IMR-90 (cell line): ENCODE results near the gene GMPPA. TPM values are rescaled to one million over a fixed set of nuclear protein-coding genes. Genes with fewer than 3 reads are reported as not detected.

Experiments used
- ATAC-seq: fragments of 200-7000 bp; cut with Tn5 transposase; 2 replicates; pipeline ENCODE4 v1.9.1; 2020; ENCODE audit warnings: low read depth, mild to moderate bottlenecking, moderate library complexity
- BruUV-seq: library from RNA; stranded (reverse); fragments of 400-500 nt; replicated peaks from 2 replicates; lab custom pipeline; 2021; lab: Mats Ljungman, UMichigan
- CTCF ChIA-PET: fragments of 300-600 bp; formaldehyde crosslinking; extraction: SDS; loops from one replicate; lab custom pipeline; 2021; ENCODE audit warnings: antibody characterized with exemption; lab: Yijun Ruan, JAX
- POLR2A ChIA-PET: fragments of 300-600 bp; sonication (Branson Sonifier 250); formaldehyde crosslinking; loops from one replicate; lab custom pipeline; 2022; ENCODE audit warnings: antibody characterized with exemption; ENCODE audit not compliant: unreplicated experiment; lab: Charles Lee
- DNase-seq: peaks from one replicate; pipeline ENCODE4 v3.0.0; 2013
- H2AFZ ChIP-seq: replicated peaks from 2 replicates; pipeline ENCODE3; 2013; ENCODE audit warnings: low read length, mild to moderate bottlenecking; ENCODE audit not compliant: poor library complexity
- H2AK5ac ChIP-seq: 2 replicates; pipeline ENCODE4 v1.6.1; 2013; ENCODE audit warnings: low read depth, low read length, inconsistent platforms
- H2AK9ac ChIP-seq: replicated peaks from 2 replicates; pipeline ENCODE3; 2013; ENCODE audit warnings: mild to moderate bottlenecking, low read depth, low read length, moderate library complexity; ENCODE audit not compliant: poor library complexity
- H2BK120ac ChIP-seq: 2 replicates; pipeline ENCODE4 v1.6.1; 2013; ENCODE audit warnings: low read depth, low read length, inconsistent platforms
- H2BK15ac ChIP-seq: 3 replicates; pipeline ENCODE4 v1.6.1; 2013; ENCODE audit warnings: low read depth, low read length, inconsistent platforms
- H2BK20ac ChIP-seq: 2 replicates; pipeline ENCODE4 v1.6.1; 2013; ENCODE audit warnings: low read depth, mild to moderate bottlenecking, inconsistent platforms, low read length, moderate library complexity
- H2BK5ac ChIP-seq: 2 replicates; pipeline ENCODE4 v1.6.1; 2013; ENCODE audit warnings: mild to moderate bottlenecking, low read depth, low read length, inconsistent platforms; ENCODE audit not compliant: poor library complexity, severe bottlenecking
- H3K14ac ChIP-seq: replicated peaks from 2 replicates; pipeline ENCODE4 v1.6.1; 2013; ENCODE audit warnings: low read depth, low read length, inconsistent platforms
- H3K18ac ChIP-seq: 2 replicates; pipeline ENCODE4 v1.6.1; 2013; ENCODE audit warnings: low read depth, low read length, control low read depth
- H3K23ac ChIP-seq: 2 replicates; pipeline ENCODE4 v1.6.1; 2013; ENCODE audit warnings: low read depth, low read length, inconsistent platforms
- H3K27ac ChIP-seq: 2 replicates; pipeline ENCODE4 v1.5.1; 2013; ENCODE audit warnings: mild to moderate bottlenecking, control low read depth, low read length; ENCODE audit not compliant: insufficient read depth
- H3K27me3 ChIP-seq: 2 replicates; pipeline ENCODE4 v1.6.1; 2013; ENCODE audit warnings: low read length; ENCODE audit not compliant: control insufficient read depth, insufficient read depth
- H3K36me3 ChIP-seq: 2 replicates; pipeline ENCODE4 v1.6.1; 2013; ENCODE audit warnings: low read length, mixed read lengths; ENCODE audit not compliant: control insufficient read depth, insufficient read depth
- H3K4ac ChIP-seq: 2 replicates; pipeline ENCODE4 v1.6.1; 2013; ENCODE audit warnings: low read depth, low read length, inconsistent platforms
- H3K4me1 ChIP-seq: 2 replicates; pipeline ENCODE4 v1.6.1; 2013; ENCODE audit warnings: low read length, mixed read lengths; ENCODE audit not compliant: control insufficient read depth, insufficient read depth
- H3K4me2 ChIP-seq: 2 replicates; pipeline ENCODE4 v1.6.1; 2013; ENCODE audit warnings: low read depth, mild to moderate bottlenecking, control low read depth, low read length, moderate library complexity
- H3K4me3 ChIP-seq: 2 replicates; pipeline ENCODE4 v1.5.1; 2013; ENCODE audit warnings: low read depth, mild to moderate bottlenecking, control low read depth, low read length, moderate library complexity; ENCODE audit not compliant: insufficient read depth
- H3K56ac ChIP-seq: 2 replicates; pipeline ENCODE4 v1.6.1; 2013; ENCODE audit warnings: low read length, inconsistent platforms; ENCODE audit not compliant: insufficient read depth; ENCODE audit errors: extremely low read depth
- H3K79me1 ChIP-seq, 2 experiments: 2 replicates each; pipeline ENCODE4 v1.6.1; 2013; ENCODE audit warnings: low read length in 2 of 2, inconsistent platforms in 1 of 2, low read depth in 1 of 2
- H3K9ac ChIP-seq: 2 replicates; pipeline ENCODE4 v1.6.1; 2013; ENCODE audit warnings: low read depth, low read length, control low read depth
- H3K9me1 ChIP-seq: 2 replicates; pipeline ENCODE4 v1.6.1; 2013; ENCODE audit warnings: low read length, inconsistent platforms; ENCODE audit not compliant: insufficient read depth
- H3K9me3 ChIP-seq: 2 replicates; pipeline ENCODE4 v1.6.1; 2013; ENCODE audit warnings: low read length; ENCODE audit not compliant: control insufficient read depth, insufficient read depth
- H4K20me1 ChIP-seq: 2 replicates; pipeline ENCODE4 v1.6.1; 2013; ENCODE audit warnings: low read length, inconsistent platforms; ENCODE audit not compliant: insufficient read depth
- H4K5ac ChIP-seq: 2 replicates; pipeline ENCODE4 v1.6.1; 2013; ENCODE audit warnings: mild to moderate bottlenecking, low read depth, low read length, control low read depth
- H4K8ac ChIP-seq, 2 experiments: 2 replicates each; pipeline ENCODE4 v1.6.1; 2013; ENCODE audit warnings: low read depth in 2 of 2, low read length in 2 of 2, control low read depth in 1 of 2, inconsistent platforms in 1 of 2
- H4K91ac ChIP-seq: 2 replicates; pipeline ENCODE4 v1.6.1; 2013; ENCODE audit warnings: low read depth, low read length, inconsistent platforms; ENCODE audit not compliant: insufficient read depth
- BHLHE40 ChIP-seq: fragments of 150-350 bp; IDR thresholded peaks from 2 replicates; pipeline ENCODE4 v1.6.1; 2016; ENCODE audit warnings: mild to moderate bottlenecking, low read depth, low read length
- MAFK ChIP-seq: IDR thresholded peaks from 2 replicates; pipeline ENCODE4 v1.6.1; 2012; ENCODE audit warnings: low read depth, low read length, improper control_type of control experiment
- MAZ ChIP-seq: IDR thresholded peaks from 2 replicates; pipeline ENCODE4 v1.6.1; 2012; ENCODE audit warnings: low read depth, mild to moderate bottlenecking, low read length, improper control_type of control experiment, moderate library complexity, borderline replicate concordance
- MXI1 ChIP-seq: IDR thresholded peaks from 2 replicates; pipeline ENCODE4 v1.6.1; 2012; ENCODE audit warnings: low read depth, mild to moderate bottlenecking, low read length, moderate library complexity, borderline replicate concordance
- POLR2A ChIP-seq: IDR thresholded peaks from 2 replicates; pipeline ENCODE4 v1.6.1; 2012; ENCODE audit warnings: mild to moderate bottlenecking, low read depth, low read length
- RAD21 ChIP-seq: IDR thresholded peaks from 2 replicates; pipeline ENCODE4 v1.6.1; 2012; ENCODE audit warnings: low read length, improper control_type of control experiment
- RFX5 ChIP-seq: IDR thresholded peaks from 2 replicates; pipeline ENCODE4 v1.8.0; 2012; ENCODE audit warnings: low read depth, mild to moderate bottlenecking, low read length, moderate library complexity
- SMC3 ChIP-seq: fragments of 150-350 bp; IDR thresholded peaks from 2 replicates; pipeline ENCODE4 v1.6.1; 2016; ENCODE audit warnings: low read depth, mild to moderate bottlenecking, antibody characterized with exemption, low read length, moderate library complexity
- WGBS, 2 experiments: methylation state at CpG; one replicate each; pipeline versions ENCODE4 v1.1.5 to v1.1.7; 2013; ENCODE audit warnings: missing lambda C conversion rate in 2 of 2; ENCODE audit not compliant: insufficient read length in 1 of 2; ENCODE audit errors: extremely low coverage in 2 of 2; 5-methylcytosine and 5-hydroxymethylcytosine counted together
- dilution Hi-C: fragments of 300-500 bp; cut with HindIII; formaldehyde crosslinking; loops from one replicate; pipeline ENCODE4 v1.14.3; 2018; ENCODE audit warnings: low sequenced_read_pairs; ENCODE audit not compliant: unreplicated experiment
- in situ Hi-C: fragments of 300-500 bp; cut with MboI; formaldehyde crosslinking; loops from 3 replicates; pipeline ENCODE4 v1.14.3; 2019; ENCODE audit warnings: low sequenced_read_pairs, inconsistent platforms, mixed read lengths
- intact Hi-C: fragments of 100-400 bp; cut with micrococcal nuclease; formaldehyde crosslinking; loops from 2 replicates; pipeline ENCODE4 v1.10.0; 2022
- polyA plus RNA-seq, 3 experiments: library from polyadenylated mRNA; depleted of rRNA; stranded (reverse); fragments of >200 nt; gene quantifications; 2 replicates each; pipeline ENCODE4 v1.2.3, GENCODE V29; 2012; ENCODE audit warnings: low replicate concordance in 1 of 3
- total RNA-seq: library from RNA; depleted of rRNA; stranded (reverse); fragments of >200 nt; gene quantifications from 2 replicates; pipeline ENCODE4 v1.2.3, GENCODE V29; 2012
- TF ChIP-seq, protein P1 (sequence below): fragments of 150-350 bp; IDR thresholded peaks from 2 replicates; pipeline ENCODE4 v1.6.1; 2017; ENCODE audit warnings: mild to moderate bottlenecking, antibody characterized with exemption, low read length, low read depth
- TF ChIP-seq, protein P2 (sequence below): conservative IDR thresholded peaks from 2 replicates; pipeline ENCODE4 v1.5.1; 2012; ENCODE audit warnings: mild to moderate bottlenecking, low read depth, low read length, improper control_type of control experiment

Gene GMPPA
- total and polyA plus RNA-seq, 2 of the 4 experiments (the other 2 are of a cell fraction): 103 to 134 TPM

DNA sequence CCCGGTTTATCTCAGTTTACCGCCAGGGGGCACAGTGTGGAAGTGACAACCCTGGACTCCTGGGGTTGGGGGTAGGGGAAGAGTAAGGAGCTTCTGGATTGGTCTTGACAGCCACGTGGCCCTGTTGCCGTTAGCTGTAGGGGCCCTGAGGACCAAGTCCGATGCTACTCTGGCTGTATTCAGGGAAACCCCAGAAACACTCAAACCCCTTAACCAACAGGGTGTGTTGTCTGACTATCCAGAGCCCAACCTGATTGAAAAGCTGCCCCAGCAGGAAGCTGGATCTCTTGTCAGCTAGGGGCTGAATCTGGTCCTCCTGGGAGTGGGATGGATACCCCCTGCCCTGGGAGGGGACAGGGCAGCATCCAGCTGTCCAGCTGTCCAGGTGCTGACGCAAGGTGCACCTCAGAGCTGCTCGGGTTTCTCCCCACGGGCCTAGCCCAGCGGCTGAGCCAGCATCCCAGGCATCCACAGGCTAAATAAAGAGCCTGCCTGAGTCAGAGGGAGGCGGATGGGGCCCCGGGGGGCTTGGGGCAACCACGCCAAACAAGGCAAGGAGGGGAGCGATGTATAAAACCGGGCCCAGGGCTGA is 3.1 kb upstream of the GMPPA start:
- BruUV-seq: no TSS peak
- CTCF ChIA-PET: interaction anchor here (0.6 to 2.0 kb wide), 17 partner anchors 10 to 134 kb away, joined by 3 to 17 read pairs (median 4); no protein-coding TSS in a partner anchor
- WGBS, 2 experiments: 61% methylated on average over 5 of the region's 14 CpGs; no CpG with 5 or more reads in 1 of the 2 experiments
- no peak overlapping the region for H2BK5ac ChIP-seq
- peaks cover 14 to 19% of the 10 kb centered on the region in 2 experiments for H3K79me1 ChIP-seq
- H3K9ac ChIP-seq: 0 out of 2 replicates have a peak overlapping the region, but pooled peaks have one; percentile 8
- intact Hi-C loops (loop anchor here (1.0 kb wide), 1 partner anchor 35 kb away; no protein-coding TSS in a partner anchor), in situ Hi-C loops (no loop called here), dilution Hi-C loops (no loop called here)
- H3K23ac ChIP-seq: no peak overlapping the region
- no peak overlapping the region for H3K4me3 ChIP-seq
- peaks cover 12% of the 10 kb centered on the region for H3K9me1 ChIP-seq
- no peaks in the 10 kb centered on the region for H3K9me3 ChIP-seq
- TF ChIP-seq, protein P1, sequence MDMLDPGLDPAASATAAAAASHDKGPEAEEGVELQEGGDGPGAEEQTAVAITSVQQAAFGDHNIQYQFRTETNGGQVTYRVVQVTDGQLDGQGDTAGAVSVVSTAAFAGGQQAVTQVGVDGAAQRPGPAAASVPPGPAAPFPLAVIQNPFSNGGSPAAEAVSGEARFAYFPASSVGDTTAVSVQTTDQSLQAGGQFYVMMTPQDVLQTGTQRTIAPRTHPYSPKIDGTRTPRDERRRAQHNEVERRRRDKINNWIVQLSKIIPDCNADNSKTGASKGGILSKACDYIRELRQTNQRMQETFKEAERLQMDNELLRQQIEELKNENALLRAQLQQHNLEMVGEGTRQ: peak; percentile 94
- TF ChIP-seq POLR2A: no peak
- peak; percentile 68 for TF ChIP-seq SMC3
- 0 out of 2 replicates have a peak, but pooled peaks have one; percentile 33 for TF ChIP-seq MXI1
- no peak for TF ChIP-seq RFX5
- peak; percentile 50 for TF ChIP-seq RAD21
- peak; percentile 86; the same call in 1 of the 2 replicates for TF ChIP-seq MAZ
- TF ChIP-seq, protein P2, sequence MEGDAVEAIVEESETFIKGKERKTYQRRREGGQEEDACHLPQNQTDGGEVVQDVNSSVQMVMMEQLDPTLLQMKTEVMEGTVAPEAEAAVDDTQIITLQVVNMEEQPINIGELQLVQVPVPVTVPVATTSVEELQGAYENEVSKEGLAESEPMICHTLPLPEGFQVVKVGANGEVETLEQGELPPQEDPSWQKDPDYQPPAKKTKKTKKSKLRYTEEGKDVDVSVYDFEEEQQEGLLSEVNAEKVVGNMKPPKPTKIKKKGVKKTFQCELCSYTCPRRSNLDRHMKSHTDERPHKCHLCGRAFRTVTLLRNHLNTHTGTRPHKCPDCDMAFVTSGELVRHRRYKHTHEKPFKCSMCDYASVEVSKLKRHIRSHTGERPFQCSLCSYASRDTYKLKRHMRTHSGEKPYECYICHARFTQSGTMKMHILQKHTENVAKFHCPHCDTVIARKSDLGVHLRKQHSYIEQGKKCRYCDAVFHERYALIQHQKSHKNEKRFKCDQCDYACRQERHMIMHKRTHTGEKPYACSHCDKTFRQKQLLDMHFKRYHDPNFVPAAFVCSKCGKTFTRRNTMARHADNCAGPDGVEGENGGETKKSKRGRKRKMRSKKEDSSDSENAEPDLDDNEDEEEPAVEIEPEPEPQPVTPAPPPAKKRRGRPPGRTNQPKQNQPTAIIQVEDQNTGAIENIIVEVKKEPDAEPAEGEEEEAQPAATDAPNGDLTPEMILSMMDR: peak; percentile 72
- no peak for TF ChIP-seq MAFK
- no peak for TF ChIP-seq BHLHE40
- no peak overlapping the region for H3K18ac ChIP-seq
- H2BK15ac ChIP-seq: no peak overlapping the region
- peak overlapping the region; percentile 73 for H2AFZ ChIP-seq
- no peaks in the 10 kb centered on the region; the same call in 1 of the 2 replicates for H3K27me3 ChIP-seq
- peak; percentile 74 for DNase-seq
- H4K5ac ChIP-seq: no peak overlapping the region
- ATAC-seq: peak; percentile 24
- H4K91ac ChIP-seq: no peak overlapping the region
- H2AK5ac ChIP-seq: peak overlapping the region; percentile 38
- H3K4me1 ChIP-seq: peaks cover 15% of the 10 kb centered on the region
- POLR2A ChIA-PET: no interaction called here
- no peak overlapping the region for H2BK20ac ChIP-seq
- no peak overlapping the region for H3K4ac ChIP-seq
- H2BK120ac ChIP-seq: no peak overlapping the region
- H3K36me3 ChIP-seq: peaks cover 12% of the 10 kb centered on the region; the same call in 1 of the 2 replicates
- no peak overlapping the region for H3K56ac ChIP-seq
- no peak overlapping the region for H3K14ac ChIP-seq
- no peak overlapping the region for H3K4me2 ChIP-seq
- peak overlapping the region in 1 of 2 experiments; percentile 11; a peak in 1 of 4 replicates for H4K8ac ChIP-seq
- H2AK9ac ChIP-seq: peak overlapping the region; percentile 48
- H4K20me1 ChIP-seq: no peaks in the 10 kb centered on the region
- H3K27ac ChIP-seq: no peak overlapping the region
